GM18498 (cell line): ENCODE data around the gene GPR107.
A peak's percentile ranks its signal among the peaks of the same experiment; 100 is the strongest.

Experiments used
- ATAC-seq: cut with Tn5 transposase; IDR thresholded peaks from one replicate; pipeline ENCODE4 v1.9.1; 2021; ENCODE audit warnings: mild to moderate bottlenecking, moderate library complexity; ENCODE audit not compliant: unreplicated experiment

The GPR107 gene

DNA sequence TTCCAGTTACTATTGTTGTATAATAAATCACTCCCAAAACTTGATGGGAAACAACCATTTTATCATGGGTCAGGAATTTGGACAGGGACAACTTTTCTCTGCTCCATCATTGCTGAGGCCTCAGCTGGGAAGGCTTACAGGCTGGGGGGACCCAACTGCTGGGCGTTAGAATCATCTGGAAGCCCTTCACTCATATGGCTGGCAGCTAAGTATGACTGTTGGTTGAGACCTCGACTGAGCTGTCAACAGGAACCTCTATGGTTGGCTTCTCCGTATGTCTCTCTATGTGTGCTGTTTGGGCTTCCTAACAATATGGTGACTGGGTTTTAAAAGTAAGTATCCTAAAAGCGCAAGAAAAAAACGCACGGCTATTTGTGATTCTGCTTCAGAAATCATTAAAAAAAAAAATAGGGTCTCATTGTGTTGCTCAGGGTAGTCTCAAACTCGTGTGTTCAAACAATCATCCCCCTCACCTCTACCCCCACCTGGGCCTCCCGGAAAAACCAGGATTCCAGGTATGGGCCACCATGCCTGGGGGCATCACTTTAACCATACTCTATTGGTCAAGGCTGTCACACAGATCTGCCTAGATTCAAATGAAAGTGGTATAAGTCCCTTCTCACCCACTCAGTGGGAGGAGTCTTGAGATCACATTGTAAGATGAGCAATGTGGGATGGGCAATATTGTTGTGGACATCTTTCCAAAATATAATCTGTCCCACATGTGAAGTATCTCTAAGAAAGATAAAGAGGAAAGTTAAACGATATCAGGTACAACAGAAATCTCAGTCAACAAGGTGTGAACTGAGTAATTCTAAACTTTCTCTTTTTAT, 26.0 kb upstream of the GPR107 start:
- no peak for ATAC-seq

- ATAC-seq, result no peak
Observed at GRCh38 chr9:130028493-130029222, 25.0 kb upstream of the GPR107 start.

- ATAC-seq, result no peak
Observed at GRCh38 chr9:130029223-130029973, 24.3 kb upstream of the GPR107 start.

GRCh38 chr9:130030651-130031127, 23.0 kb upstream of the GPR107 start:
- no peak for ATAC-seq

GRCh38 chr9:130034570-130034969, 19.1 kb upstream of the GPR107 start:
- ATAC-seq, result no peak

- no peak for ATAC-seq
Observed at GRCh38 chr9:130036099-130036498, 17.6 kb upstream of the GPR107 start.

- peak; percentile 29 for ATAC-seq
Observed at GRCh38 chr9:130039528-130040147, 14.1 kb upstream of the GPR107 start.

- ATAC-seq, result no peak
Observed at GRCh38 chr9:130040984-130041647, 12.6 kb upstream of the GPR107 start.

- no peak for ATAC-seq
Observed at GRCh38 chr9:130041648-130042405, 11.9 kb upstream of the GPR107 start.

- ATAC-seq, result peak; percentile 1
Observed at GRCh38 chr9:130042406-130042884, 11.3 kb upstream of the GPR107 start.

- peak; percentile 49 for ATAC-seq
Observed at GRCh38 chr9:130042885-130043653, 10.6 kb upstream of the GPR107 start, which contains the start of gene FNBP1. Gene FNBP1 (minus strand): TSS chr9:130043189. CDS start chr9:130042975, 214 bp downstream.

DNA sequence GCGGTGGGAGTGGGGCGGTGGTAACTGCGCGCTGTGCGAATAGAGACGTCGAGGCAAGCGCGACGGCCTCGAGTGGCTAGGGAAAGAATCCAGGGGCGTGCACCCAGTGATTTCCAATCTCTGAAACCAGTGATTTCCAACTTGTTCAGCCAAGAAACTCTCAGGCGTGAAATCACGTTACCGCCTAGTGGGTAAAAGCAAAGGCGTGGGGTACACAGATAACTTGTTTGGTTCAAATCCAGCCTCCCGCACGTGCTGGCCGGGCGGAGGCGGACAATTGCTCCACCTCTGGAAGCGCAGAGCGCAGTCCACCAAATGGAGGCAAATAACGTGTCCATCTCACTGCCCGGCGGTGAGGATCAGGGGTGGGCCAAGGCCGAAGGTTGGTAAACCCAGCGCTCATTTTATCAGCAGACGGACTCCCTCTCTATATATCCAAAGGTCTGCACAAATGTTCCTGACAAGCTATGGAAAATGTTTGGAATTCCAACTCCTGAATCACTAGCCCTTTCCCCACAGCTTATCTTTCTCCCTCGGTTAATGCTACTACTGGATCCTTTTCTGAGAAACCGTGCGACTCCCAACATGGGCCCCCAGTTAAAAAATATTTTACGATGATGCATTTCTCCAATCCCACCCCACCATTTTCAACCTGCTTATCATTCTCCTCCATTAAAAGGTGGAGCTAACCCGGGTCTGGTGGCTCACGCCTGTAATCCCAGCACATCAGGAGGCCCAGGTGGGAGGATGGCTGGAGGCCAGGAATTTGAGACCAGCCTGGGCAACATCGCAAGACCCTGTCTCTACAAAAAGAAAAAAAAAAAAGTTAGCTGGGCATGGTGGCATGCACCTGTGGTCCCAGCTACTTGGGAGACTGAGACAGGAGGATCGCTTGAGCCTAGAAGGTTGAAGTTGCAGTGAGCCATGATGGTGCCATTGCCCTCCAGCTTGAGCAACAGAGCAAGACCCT, 9.8 kb upstream of the GPR107 start:
- no peak for ATAC-seq

DNA sequence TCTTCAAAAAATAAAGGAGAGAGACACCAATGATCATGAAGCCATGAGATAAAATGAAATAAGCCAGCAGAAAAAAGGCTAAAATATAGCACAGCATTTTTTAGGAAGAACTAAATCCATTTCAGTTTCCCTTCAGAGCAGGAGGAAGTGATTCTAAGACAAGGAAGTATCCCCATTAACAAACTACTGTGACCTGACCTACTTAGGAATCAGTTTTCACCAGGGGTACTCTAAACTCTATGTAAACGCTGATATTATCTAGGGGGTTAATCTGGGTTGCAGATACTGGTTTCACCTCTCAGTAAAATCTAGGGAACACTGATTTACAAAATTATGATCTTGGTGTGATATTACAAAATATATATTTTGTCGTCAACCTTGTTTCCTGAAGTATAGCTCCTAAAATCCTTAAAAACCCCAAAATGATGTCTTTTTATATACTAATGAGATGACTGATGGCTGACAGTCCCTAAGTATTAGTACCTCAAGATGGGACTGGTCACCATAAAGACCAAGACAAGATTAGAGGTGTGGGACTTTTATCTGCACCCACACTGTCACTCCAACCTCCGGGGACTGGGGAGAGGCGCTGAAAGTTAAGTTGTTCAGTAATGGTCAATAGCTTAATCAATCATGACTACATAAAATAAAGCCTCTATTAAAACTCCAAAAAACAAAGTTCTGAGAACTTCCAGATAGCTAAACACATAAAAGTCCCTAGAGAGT, 7.8 kb upstream of the GPR107 start:
- no peak for ATAC-seq

DNA sequence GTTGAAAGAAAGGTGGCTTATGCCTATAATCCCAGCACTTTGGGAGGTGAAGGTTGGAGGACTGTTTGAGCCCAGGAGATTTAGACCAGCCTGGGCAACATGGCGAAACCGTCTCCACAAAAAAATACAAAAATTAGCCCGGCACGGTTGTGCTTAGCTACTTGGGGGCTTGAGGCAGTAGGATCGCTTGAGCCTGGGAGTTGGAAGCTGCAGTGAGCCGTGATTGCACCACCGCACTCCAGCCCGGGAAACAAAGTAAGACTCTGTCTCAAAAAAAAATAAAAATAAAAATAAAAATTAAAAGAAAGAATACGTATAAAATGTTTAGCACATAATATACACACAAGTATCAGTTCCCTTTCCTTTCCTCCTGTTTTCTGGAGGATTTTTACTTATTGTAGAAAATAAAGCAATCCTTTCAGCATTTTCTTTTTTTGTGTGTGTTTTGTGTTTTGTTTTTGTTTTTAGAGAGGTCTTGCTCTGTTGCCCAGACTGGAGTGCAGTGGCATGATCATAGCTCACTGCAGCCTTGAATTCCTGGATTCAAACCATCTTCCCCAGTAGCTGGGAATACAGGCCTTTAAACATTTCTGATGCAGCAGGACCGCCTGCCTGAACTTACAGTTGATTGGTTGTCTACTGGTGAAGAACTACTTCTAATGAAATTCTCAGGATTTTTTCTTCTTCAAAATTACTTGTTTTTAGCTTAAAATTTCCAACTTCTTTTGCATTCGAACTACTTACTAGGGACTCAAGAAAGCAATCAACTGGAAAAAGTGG, 4.1 kb upstream of the GPR107 start:
- ATAC-seq, result no peak

GRCh38 chr9:130050462-130050861, 3.2 kb upstream of the GPR107 start:
- no peak for ATAC-seq

- peak; percentile 38 for ATAC-seq
Observed at GRCh38 chr9:130051855-130052254, 1.9 kb upstream of the GPR107 start.
